Measurements from ENCODE around the gene ELOA2. TPM values are rescaled to one million over a fixed set of nuclear protein-coding genes. Genes with fewer than 3 reads are reported as not detected.

Gene ELOA2
- total RNA-seq (not detected), polyA plus RNA-seq (not detected)

GRCh38 chr18:47035156-47035671 is at the start of gene ELOA2:
Gene ELOA2, minus strand, starts transcription at chr18:47035621. Its CDS starts 357 bp downstream, at chr18:47035264.
- no peak for TF ChIP-seq FOXA2 (IDR thresholded peaks at IDR 0.05)
- TF ChIP-seq EGR1 (IDR thresholded peaks at IDR 0.05; ENCODE audit: low read depth in 2 of 2) = no peak
- H3K9ac ChIP-seq (ENCODE audit: low read depth in 1 of 2, low read length in 2 of 2) = no peak within 1 kb of the TSS
- H3K36me3 ChIP-seq (ENCODE audit: control insufficient read depth in 4 of 4, insufficient read depth in 3 of 4, low read depth in 1 of 4, low read length in 3 of 4) = no peaks in the 10 kb centered on the region
- DNase-seq (ENCODE audit: low spot score) = no peak
- H3K27me3 ChIP-seq (ENCODE audit: control insufficient read depth in 4 of 4, insufficient read depth in 4 of 4, low read length in 3 of 4) = no peaks in the 10 kb centered on the region
- H3K27ac ChIP-seq (ENCODE audit: low read depth in 1 of 2, low read length in 2 of 2) = no peak within 1 kb of the TSS
- no peaks in the 10 kb centered on the region for H3K4me1 ChIP-seq (ENCODE audit: control insufficient read depth in 4 of 4, insufficient read depth in 4 of 4, low read length in 3 of 4)
- no peak within 1 kb of the TSS for H3K4me3 ChIP-seq (ENCODE audit: low read depth in 1 of 3, low read length in 3 of 3)
- H3K9me3 ChIP-seq (ENCODE audit: control insufficient read depth in 4 of 4, low read length in 3 of 4) = no peaks in the 10 kb centered on the region
- 95% methylated on average over 29 of the region's 29 CpGs for WGBS

GRCh38 chr18:47081578-47081977 is 46.2 kb upstream of the ELOA2 start:
- no peak overlapping the region for H3K4me3 ChIP-seq (ENCODE audit: low read depth in 1 of 3, low read length in 3 of 3)
- H3K36me3 ChIP-seq (ENCODE audit: control insufficient read depth in 4 of 4, insufficient read depth in 3 of 4, low read depth in 1 of 4, low read length in 3 of 4) = peaks cover 0 to 3% (median 0%) of the 10 kb centered on the region in 4 donors
- H3K27ac ChIP-seq (ENCODE audit: low read depth in 1 of 2, low read length in 2 of 2) = no peak overlapping the region
- DNase-seq (ENCODE audit: low spot score) = no peak
- no peaks in the 10 kb centered on the region for H3K9me3 ChIP-seq (ENCODE audit: control insufficient read depth in 4 of 4, low read length in 3 of 4)
- 92% methylated on average over 2 of the region's 2 CpGs for WGBS
- H3K4me1 ChIP-seq (ENCODE audit: control insufficient read depth in 4 of 4, insufficient read depth in 4 of 4, low read length in 3 of 4) = no peaks in the 10 kb centered on the region
- no peak overlapping the region for H3K9ac ChIP-seq (ENCODE audit: low read depth in 1 of 2, low read length in 2 of 2)
- no peaks in the 10 kb centered on the region for H3K27me3 ChIP-seq (ENCODE audit: control insufficient read depth in 4 of 4, insufficient read depth in 4 of 4, low read length in 3 of 4)
- TF ChIP-seq SP1 (IDR thresholded peaks at IDR 0.05) = no peak
- TF ChIP-seq ZBTB33 (IDR thresholded peaks at IDR 0.05) = no peak
- TF ChIP-seq GABPA (IDR thresholded peaks at IDR 0.05 in 1 of 2, conservative IDR thresholded peaks at IDR 0.05 in 1 of 2) = no peak
- TF ChIP-seq TAF1 (conservative IDR thresholded peaks at IDR 0.05) = no peak
- no peak for TF ChIP-seq ATF3 (IDR thresholded peaks at IDR 0.05)
- TF ChIP-seq NR2F2 (IDR thresholded peaks at IDR 0.05) = no peak
- TF ChIP-seq FOXA1 (IDR thresholded peaks at IDR 0.05) = no peak
- TF ChIP-seq JUND (IDR thresholded peaks at IDR 0.05) = no peak
- TF ChIP-seq FOXA2 (IDR thresholded peaks at IDR 0.05) = no peak
- TF ChIP-seq REST (IDR thresholded peaks at IDR 0.05) = no peak
- TF ChIP-seq HNF4G (IDR thresholded peaks at IDR 0.05) = no peak
- no peak for TF ChIP-seq RXRA (IDR thresholded peaks at IDR 0.05)
- TF ChIP-seq CTCF (IDR thresholded peaks at IDR 0.05; ENCODE audit: low read depth, low read length, missing input control) = no peak
- no peak for TF ChIP-seq YY1 (IDR thresholded peaks at IDR 0.05)
- TF ChIP-seq RAD21 (IDR thresholded peaks at IDR 0.05) = no peak
- TF ChIP-seq EGR1 (IDR thresholded peaks at IDR 0.05; ENCODE audit: low read depth in 2 of 2) = no peak
- no peak for TF ChIP-seq HNF4A (conservative IDR thresholded peaks at IDR 0.05)

Measured in liver (tissue), 9 donors.